Brain pericyte (primary cell): Measurements from ENCODE around the gene TBC1D24.
"Not testable (repeated sequence)": the region's sequence is repeated elsewhere in the genome, so short reads cannot be mapped to it uniquely, and the experiment has no call there.

Experiments used
- DNase-seq: peaks from one replicate; pipeline ENCODE4 v3.0.0-alpha.2; 2012; ENCODE audit warnings: low read depth, low spot score

TBC1D24 gene

GRCh38 chr16:2531696-2532493 is 57.0 kb downstream of the TBC1D24 start:
- DNase-seq: peak; percentile 85

DNA sequence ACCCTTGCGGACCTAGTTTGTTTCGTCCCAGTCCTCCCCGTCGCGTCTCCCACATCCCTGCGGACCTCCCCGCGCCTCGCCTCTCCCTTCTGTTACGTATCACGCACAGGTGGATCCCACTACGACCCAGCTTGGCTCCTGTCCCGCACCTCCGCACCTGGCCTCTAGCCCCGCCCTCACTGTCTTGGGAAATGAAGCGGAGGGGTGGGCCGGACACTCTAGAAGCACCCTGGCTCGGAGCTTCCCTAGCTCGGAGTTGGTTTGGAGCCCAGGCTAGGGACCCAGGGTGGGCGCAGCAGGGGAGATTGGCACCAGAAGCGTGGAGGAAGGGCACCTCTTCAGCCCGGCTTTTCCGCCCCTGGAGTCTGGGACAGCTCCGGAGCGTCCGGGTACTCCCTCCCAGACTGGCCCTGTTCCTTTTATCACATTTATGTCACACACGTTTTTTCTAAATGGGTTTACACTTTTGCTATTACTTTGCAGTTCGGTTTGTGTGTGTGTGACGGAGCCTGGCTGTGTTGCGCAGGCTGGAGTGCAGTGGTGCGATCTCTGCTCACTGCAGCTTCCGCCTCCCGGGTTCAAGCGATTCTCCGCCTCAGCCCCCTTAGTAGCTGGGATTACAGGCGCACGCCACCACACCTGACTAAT is 57.7 kb downstream of the TBC1D24 start:
- DNase-seq: no peak

DNA sequence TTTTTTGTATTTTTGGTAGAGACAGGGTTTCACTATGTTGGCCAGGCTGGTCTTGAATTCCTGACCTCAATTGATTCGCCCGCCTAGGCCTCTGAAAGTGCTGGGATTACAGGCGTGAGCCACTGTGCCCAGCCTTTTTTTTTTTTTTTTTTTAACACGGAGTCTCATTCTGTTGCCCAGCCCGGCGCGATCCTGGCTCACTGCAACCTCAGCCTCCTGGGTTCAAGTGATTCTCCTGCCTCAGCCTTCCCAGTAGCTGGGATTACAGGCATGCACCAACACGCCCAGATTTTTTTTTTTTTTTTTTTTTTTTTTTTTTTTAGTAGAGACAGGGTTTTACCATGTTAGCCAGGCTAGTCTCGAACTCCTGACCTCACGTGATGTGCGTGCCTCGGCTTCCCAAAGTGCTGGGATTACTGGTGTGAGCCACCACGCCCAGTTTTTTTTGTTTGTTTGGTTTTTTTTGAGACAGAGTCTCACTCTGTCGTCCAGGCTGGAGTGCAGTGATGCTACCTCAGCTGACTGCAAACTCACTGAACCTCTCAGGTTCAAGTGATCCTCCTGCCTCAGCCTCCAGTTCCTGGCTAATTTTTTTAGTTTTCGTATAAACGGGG is 58.3 kb downstream of the TBC1D24 start:
- not testable (repeated sequence) for DNase-seq

- DNase-seq: no peak
Observed at GRCh38 chr16:2533912-2534311, 59.0 kb downstream of the TBC1D24 start.

- not testable (repeated sequence) for DNase-seq
Observed at GRCh38 chr16:2534335-2534734, 59.4 kb downstream of the TBC1D24 start.

DNA sequence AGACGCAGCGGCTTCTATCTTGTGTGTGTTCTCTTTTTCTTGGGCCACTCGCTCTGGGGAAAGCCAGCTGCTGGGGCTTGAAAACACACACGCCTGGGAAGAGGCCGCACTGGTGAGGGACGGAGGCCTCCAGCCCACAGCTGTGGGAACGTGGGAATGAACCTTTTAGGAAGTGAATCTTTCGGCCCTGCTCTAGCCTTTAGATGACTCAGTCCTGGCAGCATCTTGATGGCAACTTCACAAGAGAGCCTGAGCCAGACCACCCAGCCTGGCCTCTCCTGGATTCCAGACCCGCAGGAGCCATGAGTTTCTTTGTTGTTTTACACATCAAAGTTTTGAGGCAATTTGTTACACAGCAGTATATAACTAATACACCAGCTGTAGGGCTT is 60.7 kb downstream of the TBC1D24 start:
- no peak for DNase-seq

GRCh38 chr16:2537451-2538379 is 62.8 kb downstream of the TBC1D24 start, which contains the start of gene PDPK1:
Gene PDPK1, plus strand, starts transcription at chr16:2538021. Its CDS starts 92 bp downstream, at chr16:2538113.
- peak; percentile 84 for DNase-seq

- not testable (repeated sequence) for DNase-seq
Observed at GRCh38 chr16:2539192-2539844, 64.4 kb downstream of the TBC1D24 start.

- not testable (repeated sequence) for DNase-seq
Observed at GRCh38 chr16:2539845-2540458, 65.0 kb downstream of the TBC1D24 start.

DNA sequence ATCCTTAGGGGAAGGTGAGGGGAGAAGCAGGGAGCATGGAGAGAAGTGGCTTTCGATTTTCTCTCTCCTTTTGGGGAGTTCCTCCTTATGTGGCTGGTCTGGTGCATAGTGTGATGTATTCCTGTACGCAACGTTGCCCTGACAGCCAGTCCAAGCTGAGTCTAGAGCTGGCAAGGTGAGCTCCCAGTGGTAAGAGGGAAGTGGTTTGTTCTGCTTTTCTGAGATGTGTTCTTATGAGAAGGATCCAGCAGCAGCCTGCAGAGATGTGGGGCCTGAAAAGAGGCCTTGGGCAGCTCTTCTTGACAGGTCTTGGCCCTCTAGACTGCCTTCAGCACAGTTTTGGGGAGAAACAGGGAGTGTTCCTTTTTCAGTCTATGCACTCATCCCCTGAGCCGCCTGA is 66.0 kb downstream of the TBC1D24 start:
- not testable (repeated sequence) for DNase-seq

GRCh38 chr16:2541409-2541808 is 66.5 kb downstream of the TBC1D24 start:
- DNase-seq: not testable (repeated sequence)

GRCh38 chr16:2543771-2544170 is 68.8 kb downstream of the TBC1D24 start:
- DNase-seq: not testable (repeated sequence)

- not testable (repeated sequence) for DNase-seq
Observed at GRCh38 chr16:2550283-2550878, 75.5 kb downstream of the TBC1D24 start.

GRCh38 chr16:2551420-2551889 is 76.5 kb downstream of the TBC1D24 start:
- not testable (repeated sequence) for DNase-seq

DNA sequence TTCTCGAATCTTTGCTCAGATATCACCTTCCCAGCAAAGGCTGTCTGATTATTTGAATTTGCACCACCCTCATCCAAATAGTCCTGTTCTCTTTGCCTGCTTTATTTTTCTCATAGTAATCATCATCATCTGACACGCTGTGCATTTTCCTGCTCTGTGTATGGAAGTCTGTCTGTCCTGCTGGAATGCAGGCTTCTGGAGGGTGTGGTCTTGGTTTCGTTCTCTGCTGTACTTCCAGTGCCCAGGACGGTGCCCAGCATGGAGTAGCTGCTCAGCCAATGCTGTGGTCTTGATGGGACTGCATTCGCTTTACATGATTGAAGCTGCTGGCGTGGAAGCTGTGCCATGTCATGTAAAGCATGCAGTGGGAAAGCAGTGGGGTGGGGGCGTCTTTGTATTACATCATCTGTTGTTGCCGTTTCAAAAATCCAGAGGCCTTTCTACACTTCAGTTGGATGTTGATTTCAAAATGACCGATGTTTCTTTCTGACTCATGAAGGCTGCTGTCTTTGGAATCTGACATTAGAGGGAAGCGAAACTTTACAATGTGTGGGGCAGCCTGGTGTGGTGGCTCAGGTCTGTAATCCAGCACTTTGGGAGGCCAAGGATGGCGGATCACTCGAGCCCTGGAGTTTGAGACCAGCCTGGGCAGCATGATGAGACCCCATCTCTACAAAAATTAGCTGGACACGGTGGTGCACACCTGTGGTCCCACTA is 79.9 kb downstream of the TBC1D24 start:
- not testable (repeated sequence) for DNase-seq
